ENCODE results near the gene CD36.

Gene CD36

GRCh38 chr7:80708123-80708522 lies 69.7 kb downstream of the CD36 start:
- DNase-seq, result no peak

GRCh38 chr7:80711531-80711930 lies 73.1 kb downstream of the CD36 start:
- no peak for DNase-seq

DNA sequence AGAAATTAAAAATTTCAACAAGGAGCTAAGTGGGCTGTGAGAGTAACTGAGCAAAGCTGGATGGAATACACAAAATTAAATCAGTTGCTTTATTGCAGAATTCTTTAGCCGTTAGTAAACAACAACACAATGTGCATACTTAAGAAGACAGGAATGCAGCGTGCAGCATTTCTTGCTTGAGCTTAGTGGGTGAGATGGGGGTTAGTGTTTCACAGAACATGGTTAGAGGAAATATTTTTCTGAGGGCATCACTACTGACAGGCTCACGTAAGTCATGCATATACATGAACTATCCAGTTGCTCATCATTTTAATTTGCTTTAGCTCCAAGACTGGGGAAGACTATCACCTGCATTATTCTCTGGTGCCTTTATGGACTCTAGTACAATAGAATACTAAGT lies 80.8 kb downstream of the CD36 start:
- DNase-seq, result no peak

DNA sequence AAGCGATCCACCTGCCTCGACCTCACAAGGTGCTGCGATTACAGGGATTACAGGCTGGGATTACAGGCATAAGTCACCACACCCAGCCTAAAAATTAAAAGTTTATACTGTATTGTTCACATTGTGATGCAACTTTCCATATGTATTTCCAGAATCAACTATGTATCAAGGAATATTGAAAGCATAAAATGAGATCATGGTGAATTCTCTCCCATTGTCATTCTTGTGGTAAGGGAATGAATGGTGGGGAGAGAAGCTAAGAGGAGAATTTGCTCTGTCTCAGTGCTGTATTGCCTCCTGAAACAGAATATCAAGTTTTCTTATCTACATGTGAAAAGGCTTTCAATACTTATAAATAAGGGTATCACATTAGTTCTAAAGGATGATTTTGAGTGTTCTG lies 81.7 kb downstream of the CD36 start:
- no peak for DNase-seq

- no peak for DNase-seq
Observed at GRCh38 chr7:80721883-80722615, 83.6 kb downstream of the CD36 start.

DNA sequence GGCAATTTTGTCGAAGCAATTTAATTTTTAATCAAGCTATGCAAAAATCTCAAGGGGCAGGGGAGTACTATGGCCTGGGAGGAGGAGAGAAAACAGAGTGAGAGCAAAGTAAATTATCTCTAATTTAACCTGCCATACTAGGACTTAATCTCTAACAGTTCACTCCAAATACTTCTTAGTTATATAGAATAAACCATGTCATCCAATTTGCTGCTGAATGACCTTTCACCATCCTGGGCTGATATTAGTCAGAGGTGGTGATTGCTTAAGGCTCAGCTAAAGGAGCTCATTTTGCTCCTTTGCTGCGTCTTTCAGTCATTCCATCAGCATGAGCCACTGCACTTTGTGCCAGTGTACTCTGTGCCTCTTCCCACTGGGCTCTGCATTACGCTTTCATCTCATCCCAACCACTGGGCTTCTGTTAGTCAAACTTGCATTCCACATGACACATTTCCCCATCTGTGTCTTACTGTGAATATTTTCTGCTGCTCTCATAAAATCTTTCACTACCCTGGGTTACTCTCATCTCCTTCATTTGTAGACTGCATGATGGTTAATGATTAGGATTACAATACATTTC lies 84.3 kb downstream of the CD36 start:
- no peak for DNase-seq

DNA sequence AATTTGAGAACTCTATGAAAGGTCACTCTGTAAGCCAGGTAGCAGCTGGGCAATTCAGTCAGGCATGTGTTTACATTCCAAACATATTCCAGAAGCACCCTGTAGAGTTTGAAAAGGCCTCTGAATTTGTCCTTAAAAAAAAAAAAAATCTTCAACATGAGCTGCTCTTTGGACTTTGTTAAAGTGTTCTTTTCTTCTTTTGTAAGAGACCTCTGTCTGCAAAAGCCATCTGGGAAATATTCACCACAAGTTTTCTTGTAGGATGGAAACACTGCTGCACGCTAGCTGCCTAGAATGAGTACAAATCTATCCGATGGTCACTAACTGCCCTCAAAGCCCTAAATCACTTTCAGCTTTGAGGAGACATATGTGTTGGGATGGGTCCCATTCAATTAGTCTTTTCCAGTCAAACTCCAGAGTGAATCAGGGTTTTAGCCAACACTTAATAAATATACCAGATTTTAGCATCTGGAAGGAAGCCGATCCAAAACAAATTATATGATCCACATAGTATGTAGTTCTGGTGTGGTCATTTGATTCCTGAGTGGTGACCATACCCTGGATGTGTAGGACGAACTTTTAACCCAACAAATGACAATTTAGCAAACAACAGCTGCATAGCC lies 85.9 kb downstream of the CD36 start:
- DNase-seq, result no peak

DNA sequence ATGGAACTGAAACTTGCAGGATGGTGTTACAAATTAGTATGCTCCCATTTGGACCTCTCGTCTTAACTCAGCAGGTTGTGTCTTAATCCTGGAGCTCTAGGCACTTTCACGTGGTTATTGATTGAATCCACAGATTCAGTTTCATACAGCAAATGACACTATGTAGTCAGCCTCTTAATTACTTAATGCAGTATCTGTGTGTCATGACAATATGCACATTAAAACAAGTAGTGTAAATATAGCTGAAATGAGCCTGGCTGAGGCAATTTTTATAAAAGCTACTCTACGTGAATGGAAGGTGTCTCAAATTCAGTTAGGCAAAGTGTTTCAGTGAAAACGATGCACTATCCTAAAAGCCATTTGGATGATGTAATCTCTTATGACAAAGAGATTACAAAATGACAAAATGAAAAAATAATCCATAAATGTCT lies 86.8 kb downstream of the CD36 start:
- no peak for DNase-seq

All from stimulated activated CD4-positive, alpha-beta T cell treated with anti-CD3 and anti-CD28 coated beads, Interleukin-1b, Interleukin-23, amount 100 ng/mL, for 48 hours (primary cell).